Peyer's patch (tissue), 4 donors: Measurements from ENCODE around the gene SRSF8. TPM values are rescaled to one million over a fixed set of nuclear protein-coding genes. Genes with fewer than 3 reads are reported as not detected.
"Not testable (repeated sequence)": the region's sequence is repeated elsewhere in the genome, so short reads cannot be mapped to it uniquely, and the experiment has no call there.

Experiments
- DNase-seq, 3 donors: peaks; one replicate each; pipeline ENCODE4 v3.0.0-alpha.2; 2017 to 2019
- H3K27ac ChIP-seq, 4 donors: fragments of 200-600 bp; sonication (generic); one replicate each; pipeline ENCODE4 v1.5.1; 2016 to 2019
- H3K27me3 ChIP-seq, 2 donors: fragments of 200-600 bp; sonication (generic); one replicate each; pipeline ENCODE4 v1.5.1; 2019
- H3K36me3 ChIP-seq, 3 donors: fragments of 200-600 bp; sonication (generic); one replicate each; pipeline ENCODE4 v1.5.1; 2016 to 2019
- H3K4me1 ChIP-seq, 4 donors: fragments of 200-600 bp; sonication (generic); one replicate each; pipeline ENCODE4 v1.5.1; 2016 to 2019
- H3K4me3 ChIP-seq, 4 donors: fragments of 200-600 bp; sonication (generic); 1 replicate in 3 of 4; 2 replicates in 1 of 4; pipeline ENCODE4 v1.5.1; 2016 to 2019; ENCODE audit warnings: mild to moderate bottlenecking in 1 of 4
- H3K9me3 ChIP-seq, 4 donors: fragments of 200-600 bp; sonication (generic); one replicate each; pipeline ENCODE4 v1.5.1; 2016 to 2019; ENCODE audit warnings: mild to moderate bottlenecking in 1 of 4
- CTCF ChIP-seq, 6 experiments: fragments of 450-650 bp in 4 of 6; fragments of 200-600 bp in 2 of 6; sonication (generic) in 1 of 6; IDR thresholded peaks; one replicate each; pipeline ENCODE4 v1.5.1; 2017 to 2019; ENCODE audit warnings: antibody characterized with exemption in 6 of 6, mild to moderate bottlenecking in 3 of 6, moderate library complexity in 1 of 6
- POLR2A ChIP-seq, 2 donors: fragments of 450-650 bp; IDR thresholded peaks; one replicate each; pipeline ENCODE4 v1.5.1; 2017; ENCODE audit warnings: antibody characterized with exemption in 2 of 2, mild to moderate bottlenecking in 2 of 2, moderate library complexity in 2 of 2
- total RNA-seq, 4 donors: library from RNA; depleted of rRNA; stranded (reverse); fragments of >200 nt; gene quantifications; one replicate each; pipeline ENCODE4 v1.1.0, GENCODE V29; 2016

Gene SRSF8
- total RNA-seq = 10 to 100 TPM; 19.0 to 41.0 (median 27.4) TPM

GRCh38 chr11:95066716-95067038 is at the start of gene SRSF8:
Gene SRSF8 (plus strand): TSS chr11:95066919. CDS start chr11:95067227, 308 bp downstream.
- H3K4me3 ChIP-seq = peak within 1 kb of the TSS; percentile 68 to 95 (median 82)
- peak within 1 kb of the TSS; percentile 96 to 99 (median 98) for H3K27ac ChIP-seq
- H3K4me1 ChIP-seq = peaks cover 0 to 16% (median 6%) of the 10 kb centered on the region in 4 donors
- no peaks in the 10 kb centered on the region for H3K36me3 ChIP-seq
- TF ChIP-seq CTCF (IDR thresholded peaks at IDR 0.05) (no peak), POLR2A (IDR thresholded peaks at IDR 0.05) (no peak)
- H3K27me3 ChIP-seq = no peaks in the 10 kb centered on the region
- H3K9me3 ChIP-seq = no peaks in the 10 kb centered on the region
- DNase-seq = no peak

- not testable (repeated sequence) for H3K27ac ChIP-seq, H3K9me3 ChIP-seq, H3K36me3 ChIP-seq, DNase-seq, H3K27me3 ChIP-seq, H3K4me1 ChIP-seq, H3K4me3 ChIP-seq
These were observed 45.3 kb upstream of the SRSF8 start for GRCh38 chr11:95021468-95021867.

GRCh38 chr11:95024958-95025357 is 41.8 kb upstream of the SRSF8 start, which contains the start of gene KDM4E:
Gene KDM4E (plus strand): TSS chr11:95025258. CDS start chr11:95025558, 300 bp downstream.
- TF ChIP-seq POLR2A (IDR thresholded peaks at IDR 0.05) (no peak), CTCF (IDR thresholded peaks at IDR 0.05) (no peak)
- Histone ChIP-seq H3K27ac (no peak within 1 kb of the TSS), H3K27me3 (no peaks in the 10 kb centered on the region), H3K4me1 (no peaks in the 10 kb centered on the region), H3K4me3 (no peak within 1 kb of the TSS), H3K36me3 (no peaks in the 10 kb centered on the region), H3K9me3 (no peaks in the 10 kb centered on the region)
- DNase-seq = no peak

- H3K36me3 ChIP-seq, H3K4me1 ChIP-seq, H3K27ac ChIP-seq, H3K27me3 ChIP-seq, H3K9me3 ChIP-seq, H3K4me3 ChIP-seq, DNase-seq: not testable (repeated sequence)
These were observed 41.1 kb upstream of the SRSF8 start for GRCh38 chr11:95025594-95025993.

- Histone ChIP-seq H3K27ac (no peak overlapping the region), H3K4me3 (no peak overlapping the region), H3K4me1 (no peaks in the 10 kb centered on the region), H3K9me3 (no peaks in the 10 kb centered on the region), H3K27me3 (no peaks in the 10 kb centered on the region), H3K36me3 (no peaks in the 10 kb centered on the region)
- no peak for TF ChIP-seq POLR2A (IDR thresholded peaks at IDR 0.05)
- no peak for TF ChIP-seq CTCF (IDR thresholded peaks at IDR 0.05)
- DNase-seq = no peak
These were observed 38.4 kb upstream of the SRSF8 start for GRCh38 chr11:95028357-95028756.

GRCh38 chr11:95033051-95033450 is 33.7 kb upstream of the SRSF8 start:
- Histone ChIP-seq H3K36me3 (no peaks in the 10 kb centered on the region), H3K27me3 (no peaks in the 10 kb centered on the region), H3K9me3 (no peaks in the 10 kb centered on the region), H3K4me3 (no peak overlapping the region), H3K27ac (no peak overlapping the region), H3K4me1 (no peaks in the 10 kb centered on the region)
- TF ChIP-seq CTCF (IDR thresholded peaks at IDR 0.05) = no peak
- TF ChIP-seq POLR2A (IDR thresholded peaks at IDR 0.05) = no peak
- DNase-seq = no peak

GRCh38 chr11:95035316-95035715 is 31.4 kb upstream of the SRSF8 start:
- Histone ChIP-seq H3K27me3 (no peaks in the 10 kb centered on the region), H3K9me3 (no peaks in the 10 kb centered on the region), H3K27ac (no peak overlapping the region), H3K4me3 (no peak overlapping the region), H3K4me1 (no peaks in the 10 kb centered on the region), H3K36me3 (no peaks in the 10 kb centered on the region)
- no peak for DNase-seq
- TF ChIP-seq CTCF (IDR thresholded peaks at IDR 0.05) (no peak), POLR2A (IDR thresholded peaks at IDR 0.05) (no peak)

GRCh38 chr11:95037356-95038035 is 29.2 kb upstream of the SRSF8 start:
- peak overlapping the region in 3 of 4 donors; percentile 22 to 34 (median 22) for H3K4me3 ChIP-seq
- not testable (repeated sequence) for H3K27ac ChIP-seq, H3K4me1 ChIP-seq, H3K27me3 ChIP-seq, H3K9me3 ChIP-seq, H3K36me3 ChIP-seq, DNase-seq
